Peyer's patch (tissue), 4 donors: Measurements from ENCODE around the gene KIAA1671.

Experiments
- CTCF ChIP-seq, 6 experiments: fragments of 450-650 bp in 4 of 6; fragments of 200-600 bp in 2 of 6; sonication (generic) in 1 of 6; IDR thresholded peaks; one replicate each; pipeline ENCODE4 v1.5.1; 2017 to 2019; ENCODE audit warnings: antibody characterized with exemption in 6 of 6, mild to moderate bottlenecking in 3 of 6, moderate library complexity in 1 of 6
- POLR2A ChIP-seq, 2 donors: fragments of 450-650 bp; IDR thresholded peaks; one replicate each; pipeline ENCODE4 v1.5.1; 2017; ENCODE audit warnings: antibody characterized with exemption in 2 of 2, mild to moderate bottlenecking in 2 of 2, moderate library complexity in 2 of 2

GRCh38 chr22:25162561-25162960 lies 210.0 kb downstream of the KIAA1671 start:
- no peak for TF ChIP-seq CTCF (IDR thresholded peaks at IDR 0.05)
- no peak for TF ChIP-seq POLR2A (IDR thresholded peaks at IDR 0.05)
